Activated T-cell treated with anti-CD3 and anti-CD28 coated beads for 24 hours (primary cell): ENCODE measurements around the gene DIS3L2.

Experiments used
- DNase-seq: peaks from one replicate; pipeline ENCODE4 v3.0.0-alpha.2; 2020; ENCODE audit warnings: low read depth

DIS3L2 gene

DNA sequence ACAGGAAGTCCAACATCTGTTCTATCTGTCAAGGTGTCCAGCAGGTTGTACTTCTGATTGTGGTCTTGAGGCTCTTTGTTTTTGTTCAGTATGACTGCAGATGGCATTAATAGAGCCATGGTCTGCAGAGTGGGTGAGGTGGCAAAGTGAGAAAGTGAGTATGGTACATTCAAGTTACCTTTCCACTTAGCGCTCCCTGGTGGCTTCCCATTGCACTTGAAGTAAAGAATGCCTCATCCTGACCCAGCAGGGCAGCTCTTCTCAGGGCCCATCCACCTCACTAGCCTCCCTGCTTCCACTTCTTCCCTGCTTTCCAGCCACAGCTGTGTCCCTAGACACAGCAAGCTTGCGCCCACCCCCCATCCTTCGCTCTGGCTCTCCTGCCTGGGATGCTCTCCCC lies 269.0 kb downstream of the DIS3L2 start:
- peak; percentile 2 for DNase-seq

GRCh38 chr2:232231554-232231953 lies 270.0 kb downstream of the DIS3L2 start:
- DNase-seq = no peak

GRCh38 chr2:232232915-232233314 lies 271.4 kb downstream of the DIS3L2 start:
- DNase-seq = no peak

DNA sequence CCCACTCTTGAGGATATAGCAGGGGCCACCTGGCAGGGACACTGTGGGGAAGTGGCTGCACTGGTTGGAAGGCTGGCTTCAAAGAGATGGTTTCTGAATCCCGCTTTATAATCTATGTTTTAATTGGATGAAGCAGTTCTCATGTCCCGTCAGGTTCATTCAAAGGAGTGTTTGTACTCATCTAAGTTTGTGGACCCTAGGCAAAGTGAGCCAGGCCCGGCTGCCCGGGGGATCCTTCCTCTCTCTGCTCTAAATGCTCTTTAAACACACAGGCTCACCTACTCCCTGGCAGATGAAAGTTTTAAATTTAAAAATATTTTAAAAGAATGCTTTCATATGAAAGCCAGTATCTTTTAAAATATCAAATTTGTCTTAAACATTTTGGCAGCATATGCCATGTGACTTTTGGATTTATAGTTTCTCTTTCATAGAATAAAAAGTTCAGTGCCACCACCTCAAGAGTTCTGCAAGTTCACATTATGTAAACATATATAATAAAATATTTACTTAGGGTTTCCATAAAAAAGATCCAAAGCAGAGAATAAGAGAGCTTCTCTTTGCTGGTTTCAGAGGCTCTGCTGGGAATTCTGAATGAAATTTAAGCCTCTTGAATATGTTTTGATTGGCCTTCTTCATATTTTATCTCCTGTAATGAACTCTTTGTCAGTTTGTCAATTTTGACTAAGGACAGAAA lies 273.6 kb downstream of the DIS3L2 start:
- no peak for DNase-seq

DNA sequence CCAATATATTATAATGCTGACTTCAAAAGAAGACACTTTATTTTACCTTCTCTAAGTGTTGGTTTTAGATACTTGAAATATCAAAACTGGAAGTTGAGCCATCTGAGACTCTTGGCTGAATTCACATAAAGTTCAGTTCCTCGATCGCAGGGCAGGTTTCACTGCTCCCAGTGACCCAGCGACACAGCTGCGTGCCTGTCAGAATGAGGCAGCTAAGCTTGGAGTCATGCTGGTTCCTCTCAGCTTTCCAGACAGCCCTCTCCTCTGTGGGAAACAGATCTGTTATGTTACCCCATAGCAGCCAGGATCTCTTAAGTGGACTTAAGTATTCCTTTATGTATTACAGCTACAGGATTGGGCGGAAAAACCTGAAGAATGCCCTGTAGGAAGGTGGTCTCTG lies 274.2 kb downstream of the DIS3L2 start:
- DNase-seq = no peak

DNA sequence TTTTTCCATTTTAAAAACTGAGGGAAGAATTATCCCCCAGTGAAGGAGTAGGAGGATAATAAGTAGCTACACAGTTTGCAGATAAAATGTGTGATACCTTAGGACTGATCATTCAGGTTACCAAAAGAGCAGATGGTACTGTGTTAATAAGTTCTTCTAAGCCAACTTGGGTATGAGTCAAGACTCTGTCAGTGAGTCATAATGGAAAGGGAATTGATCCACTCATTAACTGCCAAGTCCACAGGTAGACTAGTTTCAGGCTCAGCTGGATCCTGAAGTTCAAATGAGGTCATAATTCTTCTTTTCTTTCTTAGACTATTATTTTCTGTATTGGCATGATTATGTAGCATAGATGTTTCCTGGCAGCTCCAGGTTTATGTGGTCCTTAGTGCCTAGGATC lies 274.7 kb downstream of the DIS3L2 start:
- DNase-seq = no peak

DNA sequence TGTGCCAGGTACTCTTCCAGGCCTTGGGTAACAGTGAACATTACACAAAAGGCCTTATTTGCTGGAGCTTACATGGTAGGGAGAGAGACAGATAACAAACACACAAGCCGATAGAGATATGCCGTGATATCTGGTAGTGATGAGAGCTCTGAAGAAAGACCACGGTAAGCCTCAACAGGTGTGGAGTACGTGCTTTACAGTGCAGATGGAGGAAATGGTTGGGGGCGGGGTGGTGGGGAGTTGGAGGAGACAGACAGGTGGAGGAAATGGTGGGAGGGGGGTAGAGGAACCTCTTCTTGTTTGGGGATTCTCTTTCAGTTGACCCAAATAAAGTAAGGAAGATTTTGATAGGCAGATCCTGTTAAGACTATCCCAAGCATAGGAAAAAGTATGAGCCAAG lies 276.0 kb downstream of the DIS3L2 start:
- DNase-seq = no peak

DNA sequence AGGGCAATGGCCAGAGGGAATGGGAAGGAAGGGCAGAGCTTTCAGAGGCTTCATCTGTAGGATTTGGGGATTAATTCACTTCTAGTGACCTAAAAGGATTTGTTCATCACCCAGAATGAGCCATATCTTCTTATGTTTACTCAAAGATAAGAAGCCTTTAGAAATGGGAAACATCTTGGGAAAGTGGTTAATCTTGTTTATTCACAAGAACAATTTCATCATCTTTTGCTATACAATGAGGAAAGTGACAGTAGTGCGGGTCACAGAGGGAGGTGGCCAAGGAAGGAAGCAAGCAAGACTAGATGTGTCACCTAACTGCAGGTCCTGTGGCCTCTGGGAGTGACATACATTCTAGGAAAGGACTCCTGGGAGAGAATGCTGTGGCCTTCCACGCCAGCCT lies 276.6 kb downstream of the DIS3L2 start:
- DNase-seq = no peak

DNA sequence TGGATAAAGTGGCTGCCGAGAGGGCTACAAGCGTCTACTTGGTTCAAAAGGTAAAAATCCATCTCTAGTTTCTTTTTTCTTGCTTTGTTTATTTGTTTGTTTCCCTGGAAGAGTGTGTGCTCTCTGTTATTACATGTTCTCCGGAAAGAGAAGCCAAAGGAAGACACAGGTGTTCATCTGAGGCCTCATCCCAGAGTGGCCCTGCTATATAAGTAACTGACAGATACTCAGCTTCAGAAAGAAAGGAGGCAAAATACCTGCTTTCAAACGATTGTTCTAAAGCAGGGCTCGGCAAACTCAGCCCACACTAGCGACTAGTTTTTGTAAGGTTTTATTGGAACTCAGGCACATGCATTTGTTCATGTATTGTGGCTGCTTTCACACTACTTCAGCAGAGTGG lies 277.1 kb downstream of the DIS3L2 start:
- no peak for DNase-seq

GRCh38 chr2:232239951-232240681 lies 278.6 kb downstream of the DIS3L2 start:
- DNase-seq = peak; percentile 7

DNA sequence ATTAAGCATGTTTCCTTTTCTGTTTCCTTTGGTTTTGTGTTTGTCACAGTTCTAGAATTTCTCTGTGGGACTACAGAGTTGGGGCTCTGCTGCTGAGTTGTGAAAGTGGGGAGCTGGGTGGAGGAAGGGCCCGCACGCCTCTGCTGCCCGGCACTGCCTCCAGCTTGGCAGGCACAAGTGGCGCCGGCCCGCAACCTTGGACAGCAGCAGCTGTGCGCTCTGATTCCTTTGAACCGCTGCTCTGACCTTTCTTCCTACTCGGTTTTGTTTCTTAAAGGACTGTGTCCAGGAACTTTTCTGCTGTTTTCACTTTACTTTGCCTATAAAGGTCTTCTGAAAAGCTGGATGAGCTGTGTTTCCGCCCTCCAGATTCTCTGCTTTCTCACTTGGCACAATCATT lies 279.4 kb downstream of the DIS3L2 start:
- DNase-seq = no peak

GRCh38 chr2:232242316-232242715 lies 280.8 kb downstream of the DIS3L2 start:
- DNase-seq = no peak

DNA sequence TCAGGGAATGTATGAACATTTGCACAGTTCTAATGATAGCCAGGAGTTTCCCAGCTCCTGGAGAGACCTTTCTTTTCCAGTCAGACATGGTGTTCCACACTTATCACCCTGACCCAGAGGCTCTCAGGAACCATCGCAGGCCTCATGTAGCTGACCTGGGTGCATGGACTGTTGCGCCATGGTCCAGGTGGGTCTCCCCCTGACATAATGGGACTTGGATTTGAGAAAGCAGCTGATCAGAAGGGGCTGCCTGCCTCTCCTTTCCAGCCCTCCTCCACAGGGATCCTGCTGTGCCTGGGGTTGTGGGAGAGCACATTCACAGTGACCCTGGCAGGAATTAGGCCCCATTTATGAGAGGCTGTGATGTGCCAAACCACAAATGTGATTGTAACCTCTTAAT lies 283.6 kb downstream of the DIS3L2 start:
- no peak for DNase-seq

- no peak for DNase-seq
These were observed 284.7 kb downstream of the DIS3L2 start for GRCh38 chr2:232246245-232246644.

- no peak for DNase-seq
These were observed 287.6 kb downstream of the DIS3L2 start for GRCh38 chr2:232249096-232249495.

DNA sequence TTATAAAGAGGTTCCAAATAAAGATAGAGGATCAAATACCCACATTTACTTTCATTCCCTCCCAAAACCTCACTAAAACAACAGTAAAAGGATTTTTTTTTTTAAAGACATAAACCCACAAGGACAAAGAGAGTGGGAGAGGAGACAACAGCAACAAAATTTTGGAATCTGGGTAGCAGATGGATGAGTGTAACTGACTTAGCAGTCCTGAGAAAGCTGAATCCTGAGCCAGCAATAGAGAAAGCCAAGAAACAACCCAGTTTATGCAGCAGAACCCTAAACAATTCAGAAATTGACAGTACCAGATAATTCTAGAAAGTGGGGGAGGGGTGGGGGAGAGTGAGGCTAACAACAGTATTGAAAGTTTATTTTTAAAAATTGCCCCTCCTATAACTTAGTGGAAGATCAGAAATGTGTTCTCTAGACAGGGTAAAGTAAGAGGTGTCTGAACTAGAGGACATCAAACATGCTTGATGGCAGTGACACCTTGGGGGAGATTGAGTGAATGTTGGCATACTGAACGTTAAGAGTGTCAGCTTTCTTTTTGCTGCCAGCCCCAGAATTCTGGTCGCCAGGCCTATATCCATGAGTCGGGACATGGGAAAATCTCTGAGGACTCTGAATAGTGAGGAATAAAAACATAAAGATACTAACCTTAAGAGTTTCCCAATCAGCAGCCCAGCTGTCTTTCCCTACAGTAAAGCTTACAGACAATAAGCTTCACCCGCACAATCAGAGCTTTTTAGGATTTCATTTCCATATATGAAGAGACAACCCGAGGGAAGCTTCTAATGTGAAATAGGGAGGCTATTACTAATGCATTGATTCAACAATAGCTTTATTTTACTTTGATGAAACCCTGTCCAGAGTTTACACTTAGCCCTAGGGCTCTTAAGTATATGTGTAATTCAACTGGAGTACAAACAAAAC lies 289.0 kb downstream of the DIS3L2 start:
- DNase-seq = no peak

GRCh38 chr2:232255033-232255432 lies 293.5 kb downstream of the DIS3L2 start:
- no peak for DNase-seq

DNA sequence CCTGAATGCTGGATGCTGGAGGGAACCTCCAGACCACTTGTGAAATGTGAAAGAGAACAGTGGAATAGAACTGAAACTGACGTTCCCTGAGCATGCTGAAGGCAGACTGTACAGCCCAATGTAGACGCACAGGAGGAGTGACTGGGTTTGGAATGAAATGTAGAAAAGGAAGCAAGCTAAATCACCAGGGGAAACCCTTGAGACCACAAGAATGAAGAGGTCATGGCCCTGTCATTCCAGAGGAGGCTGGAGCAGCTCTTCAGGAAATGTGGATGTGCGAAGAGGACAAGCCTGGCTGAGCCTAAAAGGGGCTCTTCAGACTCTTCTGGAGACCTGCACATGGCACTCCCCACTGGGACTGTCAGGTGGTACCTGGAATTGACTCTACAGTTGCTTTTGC lies 298.6 kb downstream of the DIS3L2 start:
- DNase-seq = no peak

DNA sequence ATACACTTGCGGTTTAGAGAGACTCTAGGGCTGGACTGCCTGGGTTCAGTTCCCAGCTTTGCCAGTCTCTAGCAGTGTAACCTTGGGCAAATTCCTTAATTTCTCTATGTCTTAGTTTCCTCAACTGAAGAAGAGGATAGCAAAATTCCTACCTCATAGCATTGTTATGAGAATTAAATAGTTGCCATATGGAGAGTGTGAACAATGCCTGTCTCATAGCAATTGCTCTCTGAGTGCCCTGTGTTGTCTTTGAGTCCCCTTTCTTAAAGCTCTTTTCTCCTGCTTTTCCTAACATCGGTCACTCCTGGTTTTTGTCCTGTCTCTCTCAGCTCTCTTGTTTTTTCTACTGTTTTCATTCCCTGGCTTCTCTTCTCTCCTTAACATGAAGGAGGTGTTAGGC lies 300.3 kb downstream of the DIS3L2 start:
- DNase-seq = no peak

- no peak for DNase-seq
These were observed 301.8 kb downstream of the DIS3L2 start for GRCh38 chr2:232263295-232263694.

DNA sequence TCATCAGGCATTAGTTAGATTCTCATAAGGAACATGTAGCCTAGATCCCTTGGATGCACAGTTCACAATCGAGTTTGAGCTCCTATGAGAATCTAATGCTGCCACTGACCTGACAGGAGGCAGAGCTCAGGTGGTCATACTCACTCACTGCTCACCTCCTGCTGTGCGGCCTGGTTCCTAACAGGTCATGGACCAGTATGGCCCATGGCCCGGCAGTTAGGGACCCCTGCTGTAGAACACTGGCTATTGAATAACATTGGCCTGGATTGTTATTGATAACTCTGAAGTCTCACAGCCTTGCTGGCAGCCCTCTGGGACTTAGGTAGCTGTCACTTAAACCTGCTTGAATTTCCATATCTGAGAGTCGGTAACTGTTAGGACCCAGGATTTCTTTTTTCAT lies 302.6 kb downstream of the DIS3L2 start:
- DNase-seq = no peak

DNA sequence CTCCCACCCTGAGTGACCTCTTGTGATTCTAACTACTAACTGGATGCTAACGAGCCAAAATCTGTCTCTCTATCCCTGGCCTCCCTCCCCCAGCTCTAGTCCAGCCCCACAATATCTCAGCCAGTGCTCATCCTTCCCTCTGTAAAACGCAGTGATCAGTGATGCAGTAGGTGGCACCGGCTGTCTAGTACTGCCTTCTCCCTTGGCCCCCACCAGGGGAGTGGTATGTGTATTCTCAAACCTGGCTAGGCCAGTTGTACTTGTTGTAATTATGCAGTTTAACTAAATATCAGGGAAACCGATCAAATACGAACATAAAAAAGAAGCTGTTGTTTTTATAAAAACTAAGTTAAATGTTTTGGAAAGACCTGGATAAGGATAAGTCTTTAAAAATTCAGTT lies 303.8 kb downstream of the DIS3L2 start:
- DNase-seq = no peak

DNA sequence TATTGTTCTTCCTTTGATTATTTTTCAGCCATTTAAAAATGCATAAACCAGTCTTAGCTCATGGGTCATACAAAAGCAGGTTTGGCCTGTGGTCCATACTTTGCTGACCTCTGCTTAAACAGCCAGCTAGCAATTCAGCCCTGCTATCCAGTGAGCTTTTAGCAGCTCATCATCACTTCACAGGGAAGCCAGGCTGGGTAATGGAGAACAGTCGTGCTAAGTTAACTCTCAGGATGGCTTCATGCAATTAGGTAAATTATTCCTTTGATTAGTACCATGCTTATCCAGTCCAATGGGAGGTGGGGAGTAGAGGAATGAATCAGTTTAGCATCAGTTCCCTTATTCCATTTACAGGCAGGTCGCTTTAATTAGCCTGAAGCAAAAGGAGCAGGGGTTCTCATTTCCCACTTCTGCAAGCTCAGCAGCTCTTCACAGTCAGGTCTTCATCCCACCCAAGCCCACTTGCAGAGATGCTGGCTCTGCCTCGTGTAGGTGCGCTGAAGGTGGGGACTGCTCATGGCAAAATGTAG lies 307.2 kb downstream of the DIS3L2 start:
- no peak for DNase-seq
